MCF 10A (cell line): ENCODE measurements around the gene GADD45B. TPM values are rescaled to one million over a fixed set of nuclear protein-coding genes. Genes with fewer than 3 reads are reported as not detected.

Experiments used
- BruUV-seq: library from RNA; stranded (reverse); fragments of 400-500 nt; replicated peaks from 2 replicates; lab custom pipeline; 2021; lab: Mats Ljungman, UMichigan
- CTCF ChIA-PET: fragments of 300-600 bp; sonication (Branson Sonifier 250); formaldehyde crosslinking; extraction: SDS; loops from one replicate; lab custom pipeline; 2021; ENCODE audit warnings: antibody characterized with exemption, inconsistent platforms; lab: Yijun Ruan, JAX
- POLR2A ChIA-PET: fragments of 300-600, 350-650 bp; sonication (Branson Sonifier 250); formaldehyde crosslinking; extraction: SDS; loops from one replicate; lab custom pipeline; 2020; ENCODE audit warnings: antibody characterized with exemption, inconsistent platforms; lab: Yijun Ruan, JAX
- DNase-seq: peaks from one replicate; pipeline ENCODE4 v3.0.0-alpha.2; 2018; ENCODE audit not compliant: unreplicated experiment
- H3K27ac Mint-ChIP-seq: one replicate; pipeline ENCODE4 v1.8.0; 2022; ENCODE audit warnings: mild to moderate bottlenecking, low read depth, mixed read lengths; ENCODE audit not compliant: unreplicated experiment
- H3K27me3 Mint-ChIP-seq: one replicate; pipeline ENCODE4 v1.8.0; 2022; ENCODE audit warnings: mixed read lengths; ENCODE audit not compliant: insufficient read depth, unreplicated experiment
- H3K36me3 Mint-ChIP-seq: one replicate; pipeline ENCODE4 v1.8.0; 2022; ENCODE audit warnings: mild to moderate bottlenecking, moderate library complexity, mixed read lengths; ENCODE audit not compliant: insufficient read depth, unreplicated experiment
- H3K4me1 Mint-ChIP-seq: one replicate; pipeline ENCODE4 v1.8.0; 2022; ENCODE audit warnings: mixed read lengths; ENCODE audit not compliant: insufficient read depth, unreplicated experiment
- H3K4me3 Mint-ChIP-seq: one replicate; pipeline ENCODE4 v1.8.0; 2022; ENCODE audit warnings: mild to moderate bottlenecking, moderate library complexity, mixed read lengths; ENCODE audit not compliant: unreplicated experiment
- H3K9me3 Mint-ChIP-seq: one replicate; pipeline ENCODE4 v1.8.0; 2022; ENCODE audit warnings: mixed read lengths; ENCODE audit not compliant: unreplicated experiment
- CTCF ChIP-seq: fragments of 200-600 bp; IDR thresholded peaks from one replicate; pipeline ENCODE4 v1.8.0; 2022; ENCODE audit warnings: antibody characterized with exemption, mild to moderate bottlenecking; ENCODE audit not compliant: unreplicated experiment
- intact Hi-C: fragments of 100-400 bp; cut with micrococcal nuclease; formaldehyde crosslinking; loops from 2 replicates; pipeline ENCODE4 v1.14.1; 2022
- total RNA-seq: library from RNA; stranded (reverse); gene quantifications from 2 replicates; pipeline ENCODE4 v1.2.3, GENCODE V29; 2022

Gene GADD45B
- total RNA-seq, 1 experiment from 2014 or later: 53.8 TPM

- H3K27me3 Mint-ChIP-seq: no peaks in the 10 kb centered on the region
- H3K4me1 Mint-ChIP-seq: peaks cover 10% of the 10 kb centered on the region
- no peak for DNase-seq
- no TSS peak for BruUV-seq
- TF ChIP-seq CTCF: no peak
- no peak overlapping the region for H3K4me3 Mint-ChIP-seq
- intact Hi-C loops: no loop called here
- POLR2A ChIA-PET: no interaction called here
- H3K36me3 Mint-ChIP-seq: peaks cover 12% of the 10 kb centered on the region
- no peak overlapping the region for H3K27ac Mint-ChIP-seq
- H3K9me3 Mint-ChIP-seq: no peaks in the 10 kb centered on the region
- CTCF ChIA-PET: no interaction called here
These were observed 24.2 kb upstream of the GADD45B start for GRCh38 chr19:2451741-2452140.

GRCh38 chr19:2453431-2454025 is 22.4 kb upstream of the GADD45B start:
- BruUV-seq: no TSS peak
- POLR2A ChIA-PET: interaction anchor here (0.6 kb wide), 1 partner anchor 328 kb away, joined by 3 read pairs; no protein-coding TSS in a partner anchor
- no peak overlapping the region for H3K4me3 Mint-ChIP-seq
- H3K27me3 Mint-ChIP-seq: no peaks in the 10 kb centered on the region
- no peak for DNase-seq
- CTCF ChIA-PET: interaction anchor here (0.5 to 0.8 kb wide), 5 partner anchors 161 to 1947 kb away, joined by 3 to 4 read pairs (median 3); no protein-coding TSS in a partner anchor
- H3K9me3 Mint-ChIP-seq: no peaks in the 10 kb centered on the region
- intact Hi-C loops: no loop called here
- H3K36me3 Mint-ChIP-seq: peaks cover 5% of the 10 kb centered on the region
- no peak for TF ChIP-seq CTCF
- peaks cover 18% of the 10 kb centered on the region for H3K4me1 Mint-ChIP-seq
- no peak overlapping the region for H3K27ac Mint-ChIP-seq

- DNase-seq: no peak
- Mint-ChIP-seq H3K27ac (peak overlapping the region; percentile 85), H3K4me3 (peak overlapping the region; percentile 77), H3K9me3 (no peaks in the 10 kb centered on the region), H3K4me1 (peaks cover 18% of the 10 kb centered on the region), H3K36me3 (no peaks in the 10 kb centered on the region), H3K27me3 (no peaks in the 10 kb centered on the region)
- no peak for TF ChIP-seq CTCF
- CTCF ChIA-PET: interaction anchor here (0.6 to 0.8 kb wide), 3 partner anchors 160 to 1472 kb away, joined by 3 to 4 read pairs (median 3); no protein-coding TSS in a partner anchor
- POLR2A ChIA-PET: interaction anchor here (0.6 kb wide), 1 partner anchor 327 kb away, joined by 3 read pairs; no protein-coding TSS in a partner anchor
- intact Hi-C loops: no loop called here
- BruUV-seq: TSS peak; percentile 19
These were observed 21.5 kb upstream of the GADD45B start for GRCh38 chr19:2454199-2454961.
